Loucy (cell line): ENCODE measurements around the gene ZNF484.
"Not testable (repeated sequence)": the region's sequence is repeated elsewhere in the genome, so short reads cannot be mapped to it uniquely, and the experiment has no call there.

Experiments
- H2AFZ ChIP-seq: fragments of 200-600 bp; sonication (generic); 2 replicates; pipeline ENCODE4 v1.6.0; 2016; ENCODE audit warnings: antibody characterized with exemption, mild to moderate bottlenecking, low read length, moderate library complexity
- H3F3A ChIP-seq: fragments of 200-600 bp; 2 replicates; pipeline ENCODE4 v1.6.0; 2016; ENCODE audit warnings: antibody characterized with exemption, low read depth, mild to moderate bottlenecking
- H3K27me3 ChIP-seq: fragments of 200-600 bp; sonication (generic); 2 replicates; pipeline ENCODE4 v1.6.1; 2014; ENCODE audit warnings: low read length, mild to moderate bottlenecking; ENCODE audit not compliant: insufficient read depth, poor library complexity, severe bottlenecking
- H3K36me3 ChIP-seq: fragments of 200-600 bp; sonication (generic); 2 replicates; pipeline ENCODE4 v1.6.1; 2016; ENCODE audit warnings: low read length; ENCODE audit not compliant: insufficient read depth
- H3K4me1 ChIP-seq: fragments of 200-600 bp; sonication (generic); 2 replicates; pipeline ENCODE4 v1.5.1; 2014; ENCODE audit warnings: low read length, mild to moderate bottlenecking; ENCODE audit not compliant: insufficient read depth, poor library complexity, severe bottlenecking
- H3K4me2 ChIP-seq: fragments of 200-600 bp; sonication (generic); 2 replicates; pipeline ENCODE4 v1.6.0; 2014; ENCODE audit warnings: antibody characterized with exemption, low read length, low read depth, mild to moderate bottlenecking; ENCODE audit not compliant: poor library complexity, severe bottlenecking
- H3K4me3 ChIP-seq: fragments of 200-600 bp; sonication (generic); 2 replicates; pipeline ENCODE4 v1.5.1; 2014; ENCODE audit warnings: low read length, mild to moderate bottlenecking, mixed read lengths; ENCODE audit not compliant: poor library complexity, severe bottlenecking
- H3K79me2 ChIP-seq: fragments of 200-600 bp; sonication (generic); 2 replicates; pipeline ENCODE4 v1.6.1; 2014; ENCODE audit warnings: low read length; ENCODE audit not compliant: insufficient read depth
- H3K9ac ChIP-seq: fragments of 200-600 bp; sonication (generic); 2 replicates; pipeline ENCODE4 v1.6.0; 2014; ENCODE audit warnings: mild to moderate bottlenecking, low read depth, low read length, moderate library complexity; ENCODE audit not compliant: poor library complexity, severe bottlenecking
- H3K9me2 ChIP-seq: fragments of 200-600 bp; sonication (generic); replicated peaks from 2 replicates; pipeline ENCODE4 v1.6.1; 2016; ENCODE audit warnings: low read depth, low read length, mixed read lengths
- H3K9me3 ChIP-seq: fragments of 200-600 bp; sonication (generic); 2 replicates; pipeline ENCODE4 v1.6.1; 2014; ENCODE audit warnings: mild to moderate bottlenecking, antibody characterized with exemption, low read length, low read depth; ENCODE audit not compliant: insufficient read depth
- H4K20me1 ChIP-seq: fragments of 200-600 bp; sonication (generic); 2 replicates; pipeline ENCODE4 v1.6.0; 2014; ENCODE audit warnings: antibody characterized with exemption, low read length, mild to moderate bottlenecking; ENCODE audit not compliant: insufficient read depth, poor library complexity, severe bottlenecking
- EZH2phosphoT487 ChIP-seq: fragments of 200-600 bp; IDR thresholded peaks from 2 replicates; pipeline ENCODE4 v1.6.1; 2018; ENCODE audit warnings: antibody characterized with exemption, mild to moderate bottlenecking, moderate library complexity, borderline replicate concordance
- TF ChIP-seq, protein P1 (sequence below): fragments of 200-600 bp; sonication (generic); conservative IDR thresholded peaks from 2 replicates; pipeline ENCODE4 v1.5.1; 2014; ENCODE audit warnings: mild to moderate bottlenecking, antibody characterized with exemption, low read length

The ZNF484 gene

DNA sequence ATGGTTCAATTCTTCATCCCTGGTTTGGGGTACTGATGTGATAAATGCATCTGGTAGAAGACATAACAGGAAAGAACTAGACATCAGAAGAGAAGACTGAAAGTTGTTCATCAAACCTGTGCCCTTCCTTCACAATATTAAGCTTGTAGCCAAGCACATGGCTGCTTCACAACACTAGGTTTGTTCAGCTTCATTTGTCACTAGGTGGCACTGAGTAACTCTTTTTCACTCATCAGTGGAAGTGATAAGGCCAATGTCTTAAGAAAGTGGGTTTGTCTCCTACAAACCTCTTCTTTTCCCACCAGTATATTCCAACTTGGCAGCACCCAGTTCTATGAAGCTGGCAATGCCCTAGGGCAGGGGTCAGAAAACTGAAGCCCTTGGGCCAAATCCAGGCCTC is 26.9 kb downstream of the ZNF484 start:
- no peaks in the 10 kb centered on the region for H3K79me2 ChIP-seq
- peaks cover 83% of the 10 kb centered on the region for H3K36me3 ChIP-seq
- H3K4me1 ChIP-seq, result no peaks in the 10 kb centered on the region
- H3F3A ChIP-seq, result no peaks in the 10 kb centered on the region
- H3K9me3 ChIP-seq, result peaks cover 26% of the 10 kb centered on the region; the same call in 1 of the 2 replicates
- H3K9ac ChIP-seq, result no peak overlapping the region
- H2AFZ ChIP-seq, result no peak overlapping the region
- H3K4me2 ChIP-seq, result no peak overlapping the region
- TF ChIP-seq, protein P1, sequence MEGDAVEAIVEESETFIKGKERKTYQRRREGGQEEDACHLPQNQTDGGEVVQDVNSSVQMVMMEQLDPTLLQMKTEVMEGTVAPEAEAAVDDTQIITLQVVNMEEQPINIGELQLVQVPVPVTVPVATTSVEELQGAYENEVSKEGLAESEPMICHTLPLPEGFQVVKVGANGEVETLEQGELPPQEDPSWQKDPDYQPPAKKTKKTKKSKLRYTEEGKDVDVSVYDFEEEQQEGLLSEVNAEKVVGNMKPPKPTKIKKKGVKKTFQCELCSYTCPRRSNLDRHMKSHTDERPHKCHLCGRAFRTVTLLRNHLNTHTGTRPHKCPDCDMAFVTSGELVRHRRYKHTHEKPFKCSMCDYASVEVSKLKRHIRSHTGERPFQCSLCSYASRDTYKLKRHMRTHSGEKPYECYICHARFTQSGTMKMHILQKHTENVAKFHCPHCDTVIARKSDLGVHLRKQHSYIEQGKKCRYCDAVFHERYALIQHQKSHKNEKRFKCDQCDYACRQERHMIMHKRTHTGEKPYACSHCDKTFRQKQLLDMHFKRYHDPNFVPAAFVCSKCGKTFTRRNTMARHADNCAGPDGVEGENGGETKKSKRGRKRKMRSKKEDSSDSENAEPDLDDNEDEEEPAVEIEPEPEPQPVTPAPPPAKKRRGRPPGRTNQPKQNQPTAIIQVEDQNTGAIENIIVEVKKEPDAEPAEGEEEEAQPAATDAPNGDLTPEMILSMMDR, result peak; percentile 44
- TF ChIP-seq EZH2phosphoT487, result no peak
- H4K20me1 ChIP-seq, result no peaks in the 10 kb centered on the region
- no peak overlapping the region for H3K4me3 ChIP-seq
- H3K27me3 ChIP-seq, result no peaks in the 10 kb centered on the region
- no peaks in the 10 kb centered on the region for H3K9me2 ChIP-seq

DNA sequence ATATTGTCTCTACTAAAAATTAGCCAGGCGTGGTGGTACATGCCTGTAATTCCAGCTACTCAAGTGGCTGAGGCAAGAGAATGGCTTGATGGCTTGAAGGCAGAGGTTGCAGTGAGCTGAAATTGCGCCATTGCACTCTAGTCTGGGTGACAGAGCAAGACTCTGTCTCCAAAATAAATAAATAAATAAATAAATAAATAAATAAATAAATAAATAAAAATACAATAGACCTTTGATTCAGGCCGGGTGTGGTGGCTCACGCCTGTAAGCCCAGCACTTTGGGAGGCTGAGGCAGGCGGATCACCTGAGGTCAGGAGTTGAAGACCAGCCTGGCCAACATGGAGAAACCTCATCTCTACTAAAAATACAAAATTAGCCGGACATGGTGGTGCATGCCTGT is 29.1 kb downstream of the ZNF484 start:
- not testable (repeated sequence) for H3K4me1 ChIP-seq, H3K9me2 ChIP-seq, H3K27me3 ChIP-seq, H3F3A ChIP-seq, H3K79me2 ChIP-seq, H3K9ac ChIP-seq, H3K4me2 ChIP-seq, H2AFZ ChIP-seq, H4K20me1 ChIP-seq, H3K4me3 ChIP-seq
- H3K36me3 ChIP-seq, result peaks cover 68% of the 10 kb centered on the region
- H3K9me3 ChIP-seq, result peaks cover 42% of the 10 kb centered on the region; the same call in 1 of the 2 replicates

DNA sequence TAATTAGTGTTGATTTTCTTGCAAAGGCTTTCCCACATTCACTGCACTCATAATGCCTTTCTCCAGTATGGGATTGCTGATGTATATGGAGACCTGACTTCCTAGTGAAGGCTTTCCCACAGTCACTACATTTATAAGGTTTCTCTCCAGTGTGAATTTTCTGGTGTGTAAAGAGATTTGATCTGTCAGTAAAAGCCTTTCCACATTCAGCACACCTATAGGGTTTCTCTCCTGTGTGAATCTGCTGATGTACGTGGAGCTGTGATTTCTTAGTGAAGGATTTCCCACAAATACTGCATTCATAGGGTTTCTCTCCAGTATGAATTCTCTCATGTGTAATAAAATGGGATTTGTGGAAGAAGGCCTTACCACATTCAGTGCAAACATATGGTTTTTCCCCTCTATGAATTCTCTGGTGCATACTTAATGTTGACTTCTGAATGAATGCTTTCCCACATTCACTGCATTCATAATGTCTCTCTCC is 31.1 kb downstream of the ZNF484 start:
- H3K79me2 ChIP-seq, result no peaks in the 10 kb centered on the region
- no peaks in the 10 kb centered on the region for H4K20me1 ChIP-seq
- no peak overlapping the region for H2AFZ ChIP-seq
- no peaks in the 10 kb centered on the region for H3F3A ChIP-seq
- H3K4me3 ChIP-seq, result no peak overlapping the region
- H3K36me3 ChIP-seq, result peaks cover 53% of the 10 kb centered on the region
- no peaks in the 10 kb centered on the region for H3K9me2 ChIP-seq
- no peak overlapping the region for H3K9ac ChIP-seq
- no peak for TF ChIP-seq EZH2phosphoT487
- TF ChIP-seq, protein P1, result no peak
- H3K9me3 ChIP-seq, result peaks cover 42% of the 10 kb centered on the region; the same call in 1 of the 2 replicates
- H3K27me3 ChIP-seq, result no peaks in the 10 kb centered on the region
- no peak overlapping the region for H3K4me2 ChIP-seq
- H3K4me1 ChIP-seq, result no peaks in the 10 kb centered on the region

DNA sequence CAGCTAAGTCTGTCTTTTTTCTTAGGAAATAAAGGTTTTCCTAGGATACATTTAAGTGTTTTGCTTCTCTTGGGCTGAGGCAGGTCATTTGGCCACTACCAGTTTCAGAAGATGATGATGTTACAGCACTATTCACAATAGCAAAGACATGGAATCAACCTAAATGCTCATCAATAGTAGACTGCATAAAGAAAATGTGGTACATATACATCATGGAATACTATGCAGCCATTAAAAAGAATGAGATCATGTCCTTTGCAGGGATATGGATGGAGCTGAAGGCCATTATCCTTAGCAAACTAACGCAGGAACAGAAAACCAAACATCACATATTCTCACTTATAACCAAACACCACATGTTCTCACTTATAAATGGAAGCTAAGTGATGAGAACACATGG is 39.4 kb downstream of the ZNF484 start:
- not testable (repeated sequence) for H3K4me1 ChIP-seq, H3K27me3 ChIP-seq, H3K9ac ChIP-seq, H3K9me3 ChIP-seq, H4K20me1 ChIP-seq, H3K79me2 ChIP-seq, H3K9me2 ChIP-seq, H3K4me2 ChIP-seq, H3K36me3 ChIP-seq, H3F3A ChIP-seq, H2AFZ ChIP-seq, H3K4me3 ChIP-seq
